Left ventricle myocardium superior (tissue), 1 donor: ENCODE results near the gene SERPINE1. TPM values are rescaled to one million over a fixed set of nuclear protein-coding genes. Genes with fewer than 3 reads are reported as not detected.

Experiments used
- ATAC-seq: fragments of 200-7000 bp; cut with Tn5 transposase; one replicate; pipeline ENCODE4 v1.9.1; 2020; ENCODE audit warnings: mild to moderate bottlenecking, moderate library complexity
- DNase-seq: peaks from one replicate; pipeline ENCODE4 v3.0.0-alpha.2; 2020
- intact Hi-C: fragments of 100-400 bp; cut with micrococcal nuclease; formaldehyde crosslinking; loops from one replicate; pipeline ENCODE4 v1.11.0; 2022
- total RNA-seq: library from RNA; stranded (reverse); fragmentation: NEBNext Ultra II Directional; extraction: Animal tissue kit (Norgen Biotek cat#: 25700); gene quantifications from one replicate; pipeline ENCODE4 v1.2.1, GENCODE V29; 2021
- donor health status: DM: no; HTN: yes; CAD: no; lungs with severe emphysema.

SERPINE1 gene
- total RNA-seq, 1 donor from 2014 or later: 1.3 TPM

DNA sequence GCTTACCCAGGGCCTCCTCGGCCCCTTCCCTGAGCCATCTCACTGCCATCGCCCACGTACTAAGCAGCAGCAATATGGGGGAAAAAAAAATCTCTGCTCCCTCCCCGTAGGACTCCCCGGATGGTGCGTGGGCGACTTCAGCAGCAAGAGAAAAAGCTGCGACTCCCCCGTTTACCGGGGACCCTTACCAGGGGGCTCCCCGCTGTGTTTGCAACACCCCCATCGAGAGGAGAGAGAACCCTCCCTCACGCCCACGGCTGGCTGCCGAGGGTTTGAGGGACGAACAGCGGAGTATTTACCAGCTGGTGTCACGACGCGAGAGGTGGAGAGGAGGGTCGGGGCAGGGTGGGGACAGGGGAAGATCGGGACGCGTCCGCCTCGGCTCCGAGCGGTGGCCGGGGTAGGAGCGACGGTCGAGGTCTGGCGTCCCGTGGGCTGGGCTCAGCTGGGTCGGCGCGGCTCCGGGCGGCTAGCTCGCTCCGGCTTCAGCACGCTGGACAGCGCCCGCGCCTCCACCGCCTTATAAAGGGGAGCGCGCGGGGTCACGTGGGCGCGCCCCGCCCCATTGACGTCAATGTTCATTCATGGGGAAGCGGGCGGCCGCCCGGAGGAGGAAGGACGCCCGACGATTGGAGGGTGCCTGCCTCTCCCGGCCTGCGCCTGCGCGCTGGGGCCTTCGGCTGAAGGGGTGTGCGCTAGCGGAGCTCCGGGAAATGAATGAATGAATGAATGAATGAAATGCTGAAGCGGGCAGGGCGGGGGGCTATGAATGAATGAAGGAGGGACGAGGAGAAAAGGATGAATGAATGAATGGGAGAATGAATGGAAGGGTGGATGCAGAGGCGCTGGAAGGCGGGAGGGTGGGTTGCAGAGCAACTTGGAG, 38.4 kb downstream of the SERPINE1 start, which contains the start of gene VGF:
TSS of gene VGF (minus strand) at position 495 of the 883 bp plus-strand sequence. CDS start 726 bp downstream, outside the sequence.
- peak; percentile 94 for ATAC-seq
- intact Hi-C loops: no loop called here
- peak; percentile 96 for DNase-seq

DNA sequence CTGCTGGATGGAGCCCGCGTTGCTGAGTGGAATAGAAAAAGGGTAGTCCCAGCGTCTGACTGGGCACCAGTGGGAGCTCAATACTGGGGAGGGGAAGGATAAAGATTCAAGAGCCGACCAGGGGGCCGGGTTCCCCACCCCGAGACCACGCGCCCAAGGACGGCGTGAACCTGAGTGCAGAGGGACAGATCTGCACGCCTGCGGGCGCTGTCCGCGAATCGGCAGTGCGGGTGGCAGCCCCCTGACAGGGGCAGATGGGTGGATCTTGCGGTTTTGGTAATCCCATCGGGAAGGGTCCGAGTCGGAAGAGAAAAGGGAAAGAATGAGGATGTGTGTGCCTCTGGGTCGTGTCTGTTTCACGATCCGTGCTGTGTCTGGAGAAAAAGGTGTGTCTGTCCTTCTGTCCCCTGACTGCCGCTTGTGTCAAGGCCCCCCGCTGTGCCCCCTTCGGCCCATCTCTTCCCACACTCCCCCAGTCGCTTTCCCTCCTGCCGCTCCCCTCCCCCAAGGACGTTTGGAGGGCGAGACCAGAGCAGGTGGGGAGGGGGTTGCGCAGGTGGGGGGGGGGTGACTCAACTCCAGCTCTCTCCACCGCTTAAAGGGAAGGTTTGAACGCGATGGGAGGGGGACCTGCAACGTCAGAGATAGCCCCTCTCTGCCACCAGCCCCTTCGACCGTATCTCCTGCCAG, 39.2 kb downstream of the SERPINE1 start:
- intact Hi-C loops: no loop called here
- ATAC-seq (no peak), DNase-seq (no peak)

DNA sequence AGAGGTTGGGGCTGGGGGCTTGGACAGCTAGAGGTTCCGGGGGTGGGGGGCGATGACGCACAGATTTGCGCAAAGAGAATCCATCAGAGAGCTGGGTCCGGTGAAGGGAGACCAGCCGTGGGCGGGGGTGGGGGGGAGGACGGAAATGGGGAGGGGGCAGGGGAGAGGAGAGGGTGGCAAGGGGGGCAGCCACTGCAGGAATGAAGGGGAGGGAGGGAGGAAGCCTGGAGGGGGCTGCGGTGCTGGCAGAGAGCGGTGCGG, 39.7 kb downstream of the SERPINE1 start:
- no peak for ATAC-seq
- intact Hi-C loops: no loop called here
- DNase-seq: no peak

DNA sequence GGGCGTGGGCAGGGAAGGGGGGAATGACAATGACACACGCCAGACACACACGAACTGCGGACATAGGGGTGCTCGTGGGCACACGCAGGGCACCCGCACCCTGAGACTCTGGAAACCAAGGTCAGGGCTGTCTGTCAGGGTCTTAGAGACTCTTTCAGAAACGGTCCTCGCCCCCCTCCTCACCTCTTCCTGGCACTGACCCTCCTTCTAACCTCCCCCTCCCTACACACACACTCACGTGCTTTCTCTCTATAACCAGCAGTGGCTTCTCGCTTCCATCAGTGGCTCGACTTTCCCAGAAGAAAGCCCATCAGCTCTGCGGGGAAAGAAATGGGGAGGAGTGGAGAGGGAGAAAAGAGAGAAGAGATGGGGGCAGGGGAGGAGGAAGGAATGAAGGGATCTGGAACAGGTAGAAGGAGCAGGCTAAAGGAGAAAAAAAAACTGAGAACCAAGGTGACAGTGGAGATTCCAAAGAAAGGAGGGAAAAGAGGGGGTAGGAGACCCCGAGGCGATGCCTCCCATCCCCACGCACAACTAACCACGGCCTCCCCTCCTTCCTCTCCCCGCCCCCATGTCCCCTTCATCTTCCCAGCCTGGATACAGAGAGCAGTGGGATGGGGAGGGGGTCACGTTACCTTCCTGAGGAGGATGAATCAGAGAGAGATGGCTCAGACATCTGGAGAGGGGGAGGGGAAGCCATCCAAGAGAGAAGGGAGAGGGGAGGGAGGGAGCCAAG, 40.2 kb downstream of the SERPINE1 start:
- intact Hi-C loops: no loop called here
- no peak for DNase-seq
- no peak for ATAC-seq

DNA sequence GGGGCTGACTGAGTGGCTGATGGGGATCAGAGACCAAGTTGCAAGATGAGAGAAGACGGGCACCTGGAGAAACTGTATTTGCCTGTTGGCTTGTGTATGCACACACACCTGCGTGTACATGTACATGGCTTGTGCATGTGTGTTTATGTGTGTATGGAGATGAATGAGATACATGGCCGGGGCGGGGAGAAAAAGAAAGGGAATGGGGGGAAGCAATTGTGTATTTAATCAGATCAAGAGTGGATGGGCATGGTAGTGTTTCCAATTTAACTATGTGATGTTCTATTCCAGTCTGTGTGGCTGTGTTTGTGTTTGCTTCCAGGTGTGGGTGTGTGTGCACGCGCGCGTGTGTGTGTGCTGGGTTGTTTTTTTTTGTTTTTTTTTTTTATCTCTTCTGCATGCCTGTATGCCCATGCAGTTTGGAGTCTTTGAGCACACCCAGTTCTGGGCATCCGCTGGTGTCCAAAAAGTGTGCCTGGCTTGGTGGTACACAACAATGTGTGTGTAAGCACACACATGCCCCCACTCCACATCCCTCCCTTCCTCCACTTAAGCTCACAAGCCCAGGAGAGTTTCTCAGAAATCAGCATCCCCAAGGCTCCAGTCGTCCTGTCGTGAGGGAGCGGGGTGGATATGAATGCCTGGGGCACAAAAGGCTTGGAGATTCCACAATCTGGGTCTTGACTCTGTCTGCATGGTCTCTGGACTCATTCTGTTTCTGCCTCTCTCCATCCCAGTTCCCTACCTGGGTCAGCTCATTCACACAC, 40.9 kb downstream of the SERPINE1 start:
- intact Hi-C loops: no loop called here
- no peak for DNase-seq
- ATAC-seq: no peak

DNA sequence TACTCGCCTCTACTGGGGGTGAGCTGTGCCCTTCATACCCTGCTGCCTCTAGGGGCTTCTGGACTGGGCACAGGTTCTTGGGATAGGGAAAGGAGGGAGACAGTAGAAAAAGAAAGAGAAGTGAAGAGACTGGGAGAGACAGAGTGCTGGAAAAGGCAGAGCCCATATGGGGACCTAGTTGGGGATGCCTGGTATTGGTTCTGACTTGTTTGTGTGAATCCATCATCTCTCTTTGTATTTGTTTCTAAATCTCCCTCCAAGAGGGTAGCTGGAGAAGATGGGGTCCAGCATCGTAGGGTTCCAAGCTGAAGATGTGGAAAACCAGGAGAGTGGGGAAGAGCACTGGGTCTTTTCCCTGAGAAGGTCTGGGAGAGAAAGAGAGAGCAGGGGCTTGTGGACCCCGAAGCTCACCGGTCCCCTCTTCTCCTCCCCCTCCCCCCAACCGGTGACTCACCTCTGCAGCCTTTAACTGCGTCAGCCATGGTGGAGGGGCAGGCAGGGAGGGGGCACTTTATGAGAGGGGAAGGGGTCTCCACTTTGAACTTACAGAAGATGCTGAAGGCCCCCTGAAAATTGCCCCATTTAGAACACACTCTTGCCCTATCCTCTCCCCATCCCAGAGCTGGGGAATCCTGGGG, 41.6 kb downstream of the SERPINE1 start:
- DNase-seq (no peak), ATAC-seq (no peak)
- intact Hi-C loops: no loop called here

DNA sequence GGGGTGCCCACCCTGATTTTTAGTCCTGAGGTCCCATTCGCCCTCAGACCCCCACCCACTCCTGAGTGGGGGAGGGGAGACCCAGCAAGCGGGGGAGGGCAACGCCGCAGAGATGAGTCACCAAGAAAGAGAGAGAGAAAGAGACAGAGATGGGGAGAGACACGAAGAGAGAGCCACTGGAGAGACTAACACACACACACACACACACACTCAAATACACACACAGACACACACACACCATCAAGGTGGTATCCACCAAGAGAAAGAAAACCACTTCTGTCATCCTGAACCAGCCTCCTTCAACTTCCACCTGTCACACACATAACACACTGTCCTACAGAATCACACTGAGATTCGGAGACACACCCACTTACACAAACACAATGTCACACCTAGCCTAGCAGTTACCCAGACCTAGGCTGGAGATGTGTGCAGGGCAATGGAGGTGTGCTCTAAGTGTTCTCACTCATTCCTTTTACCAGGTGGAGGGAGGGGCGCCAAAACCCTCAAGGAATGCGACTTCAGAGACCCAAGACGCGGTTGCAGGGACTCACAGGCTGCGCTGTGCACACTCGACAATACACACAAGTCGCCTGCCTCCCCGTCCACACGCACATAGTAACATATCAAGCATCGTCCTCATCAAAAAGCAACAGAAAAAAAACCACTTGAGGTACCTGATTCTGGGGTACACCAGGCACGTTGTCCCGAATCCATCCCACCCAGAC, 42.4 kb downstream of the SERPINE1 start:
- intact Hi-C loops: no loop called here
- ATAC-seq: no peak
- no peak for DNase-seq

DNA sequence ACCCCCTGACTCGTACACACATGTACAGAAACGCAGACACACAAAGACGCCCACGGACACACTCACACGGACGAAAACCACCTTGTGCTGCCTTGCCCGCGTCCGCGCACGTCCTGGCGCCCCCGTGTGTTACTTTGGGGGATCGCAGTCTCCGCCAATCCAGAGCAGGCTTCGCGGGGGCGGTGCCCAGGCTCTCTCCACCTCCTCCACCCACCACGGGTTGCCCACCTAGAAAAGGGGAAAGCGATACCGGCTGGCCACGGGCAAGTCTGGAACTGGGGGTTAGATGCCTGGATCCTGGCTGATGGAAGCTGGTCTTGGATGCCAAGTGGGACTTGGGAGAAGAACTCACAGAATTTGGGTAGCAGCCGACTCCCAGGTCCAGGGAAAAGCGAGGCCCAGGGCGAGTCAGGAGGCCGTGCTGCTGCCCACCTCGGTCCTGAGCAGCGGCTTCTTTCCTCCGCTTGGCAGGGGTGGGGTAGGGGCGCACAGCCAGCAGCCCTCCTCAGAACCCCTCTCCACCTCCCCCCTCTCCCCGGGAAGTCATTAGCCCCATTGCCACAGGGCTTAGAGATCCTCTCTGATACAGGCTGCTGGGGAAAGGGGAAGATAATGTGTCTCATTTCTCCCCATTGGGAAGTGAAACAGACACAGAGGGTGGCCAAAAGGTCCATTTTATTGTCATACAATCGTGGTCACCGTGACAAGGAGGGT, 43.1 kb downstream of the SERPINE1 start:
- ATAC-seq (peak; percentile 50), DNase-seq (peak; percentile 79)
- intact Hi-C loops: no loop called here

DNA sequence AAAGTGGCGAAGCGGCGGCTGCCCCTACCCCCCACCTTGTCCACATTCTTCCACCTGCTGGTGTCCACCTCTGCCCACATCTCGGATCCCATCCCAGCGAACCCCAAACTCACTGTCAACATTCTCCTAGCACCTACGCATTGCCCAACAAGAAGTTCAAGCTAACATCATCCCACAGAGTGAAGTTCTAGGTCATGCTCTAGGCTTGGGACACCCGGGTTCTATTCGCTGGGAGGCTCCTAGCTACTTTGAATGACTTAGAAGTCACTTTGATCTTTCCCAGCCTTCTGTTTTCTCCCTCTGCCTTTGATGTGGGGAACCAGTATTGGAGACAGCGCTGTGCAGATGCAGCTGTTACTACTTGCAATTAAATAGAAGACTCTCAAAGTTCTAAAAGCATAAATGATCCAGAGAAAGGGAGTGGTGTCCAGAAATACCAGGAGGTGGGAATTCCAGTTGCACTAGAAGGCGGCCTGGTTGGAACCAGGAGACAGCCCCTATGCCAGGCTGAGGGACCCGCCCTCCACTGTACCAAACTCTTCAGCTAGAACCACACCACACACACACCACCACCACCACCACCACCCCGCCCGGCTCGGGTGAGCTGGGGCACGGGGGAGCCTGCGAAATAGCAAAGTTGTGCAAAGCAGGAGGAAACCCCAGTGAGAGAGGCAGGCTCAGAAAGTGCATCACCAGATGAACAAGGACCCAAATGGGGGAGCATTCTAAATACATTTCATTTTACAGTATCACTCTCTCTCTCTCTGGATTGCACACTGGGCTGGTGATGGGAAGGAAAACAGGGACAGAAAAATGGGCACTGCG, 43.9 kb downstream of the SERPINE1 start:
- intact Hi-C loops: no loop called here
- ATAC-seq (no peak), DNase-seq (no peak)

DNA sequence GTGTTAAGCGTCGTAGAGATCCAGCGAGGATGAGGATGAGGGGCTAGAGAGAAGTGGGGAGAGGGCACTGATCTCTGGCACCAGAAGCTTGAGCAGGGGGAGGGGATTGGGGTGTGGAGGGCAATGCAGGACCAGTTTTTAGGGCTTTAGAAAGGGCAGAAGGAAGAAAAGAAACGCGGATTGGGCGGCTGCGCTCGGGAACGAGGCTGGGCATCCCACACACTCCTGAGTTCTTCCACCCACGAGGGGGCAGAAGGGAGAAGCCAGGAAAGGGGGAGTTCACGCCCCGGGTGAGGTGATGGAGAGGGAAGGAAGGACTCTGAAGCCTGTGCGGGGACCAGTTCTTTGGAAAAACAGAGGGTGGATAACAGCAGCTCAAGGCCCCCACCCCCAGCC, 44.5 kb downstream of the SERPINE1 start:
- intact Hi-C loops: no loop called here
- DNase-seq (no peak), ATAC-seq (no peak)

DNA sequence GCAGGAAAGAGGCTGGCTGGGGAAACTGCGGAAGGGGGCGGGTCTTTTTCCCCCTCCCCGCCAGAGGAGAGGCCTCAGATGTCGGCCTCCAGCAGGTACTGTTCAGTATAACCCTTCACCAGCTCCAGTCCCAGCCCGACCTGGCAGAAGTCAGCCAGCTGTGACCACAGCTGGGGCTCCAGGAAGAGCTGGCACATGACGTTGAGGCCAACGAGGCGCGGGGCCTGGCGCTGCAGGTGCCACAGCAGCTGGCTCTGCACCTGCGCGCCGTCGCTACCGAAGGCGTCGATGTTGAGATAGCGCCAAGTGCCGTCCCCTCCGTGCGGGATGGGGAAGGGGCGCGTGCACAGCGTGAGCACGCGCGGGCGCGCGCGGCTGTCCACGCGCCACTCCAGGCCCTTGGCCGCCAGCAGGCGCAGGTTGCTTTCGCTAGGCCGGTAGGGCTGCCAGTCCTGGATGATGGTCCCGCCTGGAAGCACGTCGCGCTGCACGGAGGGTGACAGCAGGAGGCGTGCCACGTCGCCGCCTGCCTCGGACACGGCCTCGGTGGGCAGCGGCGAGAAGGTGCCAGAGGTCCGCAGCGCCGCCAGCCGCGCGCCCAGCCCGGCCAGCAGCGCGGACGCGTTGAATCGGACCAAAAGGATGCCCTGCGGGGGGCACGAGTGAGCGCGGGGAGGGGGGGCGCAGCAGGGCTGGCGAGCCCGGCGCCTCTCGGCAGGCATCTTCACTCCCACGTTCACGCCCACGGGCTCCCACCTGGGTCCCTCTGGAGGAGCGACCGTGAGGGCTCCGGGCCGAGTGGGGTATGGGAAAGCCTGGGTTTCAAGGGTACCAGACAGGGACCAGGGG, 45.3 kb downstream of the SERPINE1 start:
- intact Hi-C loops: no loop called here
- DNase-seq (no peak), ATAC-seq (no peak)

DNA sequence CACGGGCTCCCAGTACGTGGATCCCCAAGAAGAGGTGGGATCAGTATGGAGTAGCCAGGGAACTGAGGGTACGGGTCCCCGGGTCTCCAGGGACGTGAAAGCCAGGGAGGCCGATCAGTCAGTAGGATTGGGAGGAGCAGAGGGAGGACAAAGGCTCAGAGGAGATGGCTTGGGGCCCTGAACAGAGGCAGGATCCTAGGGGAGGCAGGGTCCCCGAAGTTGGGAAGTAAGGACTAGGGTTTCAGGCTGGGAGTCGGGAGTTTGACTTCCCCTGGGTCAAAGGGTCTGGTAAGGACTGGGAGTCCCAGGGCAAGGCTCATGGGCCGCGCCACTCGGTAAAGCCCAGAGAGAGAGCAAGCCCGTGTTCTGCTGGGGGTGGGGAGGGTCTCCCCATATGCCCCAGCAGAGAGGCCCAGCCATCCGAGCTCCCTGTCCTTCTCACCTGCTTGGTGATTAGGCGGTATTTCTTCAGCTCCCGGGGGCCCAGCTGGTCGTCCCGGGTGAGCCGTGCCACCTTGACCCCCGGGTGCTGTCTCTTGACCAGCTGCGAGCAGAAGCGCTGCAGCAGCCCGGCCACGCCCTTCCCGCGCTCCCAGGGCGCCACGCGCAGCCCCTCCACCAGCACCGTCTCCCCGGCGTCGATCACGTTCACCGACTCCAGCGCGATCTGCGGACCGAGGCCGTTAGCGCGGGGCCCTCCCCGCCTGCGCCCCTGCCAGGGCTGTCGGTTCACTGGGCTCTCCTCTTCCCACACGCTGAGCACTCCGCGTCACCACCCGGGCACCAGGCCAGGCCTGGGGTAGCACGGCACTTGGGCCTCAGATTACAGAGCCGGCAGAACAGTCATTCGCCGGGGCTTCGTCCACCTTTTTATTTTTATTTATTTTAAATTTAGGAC, 46.2 kb downstream of the SERPINE1 start:
- peak; percentile 87 for ATAC-seq
- intact Hi-C loops: no loop called here
- peak; percentile 83 for DNase-seq

DNA sequence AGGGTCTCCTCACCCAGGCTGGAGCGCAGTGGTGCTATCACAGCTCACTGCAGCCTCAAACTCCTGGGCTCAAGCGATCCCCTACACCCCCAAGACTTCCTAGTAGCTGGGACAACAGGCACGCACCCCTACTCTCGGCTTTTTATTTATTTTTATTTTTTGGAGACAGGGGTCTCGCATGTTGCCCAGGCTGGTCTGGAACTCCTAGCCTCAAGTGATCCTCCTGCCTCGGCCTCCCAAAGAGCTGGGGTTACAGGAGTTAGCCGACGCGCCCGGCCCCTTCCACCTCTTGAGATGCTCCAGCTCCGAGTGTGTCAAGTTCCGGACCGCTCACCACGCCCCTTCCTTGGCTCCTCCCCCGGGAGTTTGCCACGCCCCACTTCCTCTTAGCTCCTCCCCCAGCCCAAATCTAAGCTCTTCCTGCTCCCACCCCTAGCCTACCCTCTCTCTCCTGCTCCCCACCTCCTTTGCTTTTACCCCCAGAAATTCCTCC, 46.9 kb downstream of the SERPINE1 start:
- intact Hi-C loops: no loop called here
- no peak for DNase-seq
- no peak for ATAC-seq

DNA sequence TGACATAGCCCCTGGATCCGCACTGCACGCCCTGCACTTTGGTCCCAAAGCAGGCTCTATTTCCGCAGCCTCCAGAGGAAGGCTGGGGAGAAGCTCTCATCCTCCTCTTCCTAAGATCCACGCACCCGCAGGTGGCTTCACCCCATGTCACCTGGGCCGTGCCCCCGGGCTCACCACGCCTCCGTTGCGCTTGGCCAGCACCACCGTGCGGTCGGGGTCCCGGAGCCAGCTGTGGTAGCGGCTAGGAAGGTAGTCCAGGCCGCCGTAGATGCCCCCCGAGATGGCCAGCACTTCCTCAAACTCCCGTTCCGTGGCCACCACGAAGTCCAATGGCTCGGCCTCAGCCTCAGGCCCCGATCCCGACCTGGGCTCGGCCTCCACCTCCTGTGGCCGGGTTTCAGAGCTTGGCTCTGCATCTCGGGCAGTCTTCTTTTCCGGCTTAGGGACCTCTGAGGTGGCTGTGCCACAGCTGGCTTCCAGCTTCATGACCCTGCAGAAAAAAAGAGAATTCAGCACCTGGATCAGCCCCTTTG, 47.5 kb downstream of the SERPINE1 start:
- DNase-seq (no peak), ATAC-seq (no peak)
- intact Hi-C loops: no loop called here

DNA sequence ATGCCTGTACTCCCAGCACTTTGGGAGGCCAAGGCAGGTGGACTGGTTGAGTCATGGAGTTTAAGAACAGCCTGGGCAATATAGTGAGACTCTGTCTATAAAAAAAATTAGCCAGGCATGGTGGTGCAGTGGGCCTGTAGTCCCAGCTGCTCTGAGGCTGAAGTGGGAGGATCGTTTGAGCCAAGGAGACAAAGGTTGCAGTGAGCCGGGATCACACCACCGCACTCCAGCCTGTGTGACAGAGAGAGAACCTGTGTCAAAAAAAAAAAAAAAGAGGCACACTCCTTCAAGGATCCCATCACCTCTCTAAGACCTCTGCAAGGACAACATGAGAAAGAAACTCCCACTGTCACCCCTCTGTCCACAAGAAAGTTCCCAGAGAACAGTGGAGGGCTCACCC, 48.8 kb downstream of the SERPINE1 start:
- intact Hi-C loops: no loop called here
- DNase-seq (no peak), ATAC-seq (no peak)
